Measurements from ENCODE around the gene IGSF11.

GRCh38 chr3:118970819-118971218, 63.8 kb downstream of the IGSF11 start:
- TF ChIP-seq CTCF (IDR thresholded peaks at IDR 0.05): no peak
- TF ChIP-seq POLR2A (IDR thresholded peaks at IDR 0.05): no peak
- TF ChIP-seq POLR2AphosphoS5 (IDR thresholded peaks at IDR 0.05): peak in 2 of 4 donors; percentile 19 to 20
- TF ChIP-seq EP300 (IDR thresholded peaks at IDR 0.05): no peak
